GM23338 (cell line): ENCODE measurements around the gene MTA1. TPM values are rescaled to one million over a fixed set of nuclear protein-coding genes. Genes with fewer than 3 reads are reported as not detected.

Source experiments
- ATAC-seq: fragments of 200-7000 bp; cut with Tn5 transposase; 3 replicates; pipeline ENCODE4 v1.9.1; 2020
- DNase-seq: peaks from one replicate; pipeline ENCODE4 v3.0.0-alpha.2; 2015; ENCODE audit warnings: low spot score
- H2AFZ ChIP-seq: fragments of 200-600 bp; sonication (generic); 2 replicates; pipeline ENCODE4 v1.8.0; 2016; ENCODE audit warnings: antibody characterized with exemption, mild to moderate bottlenecking, moderate library complexity
- H3F3A ChIP-seq: fragments of 200-600 bp; sonication (generic); replicated peaks from 2 replicates; pipeline ENCODE4 v1.8.0; 2017; ENCODE audit warnings: antibody characterized with exemption, mixed run types, low read depth
- H3K27ac ChIP-seq: fragments of 200-600 bp; sonication (generic); 2 replicates; pipeline ENCODE4 v1.6.1; 2016; ENCODE audit warnings: low read depth
- H3K27me3 ChIP-seq: fragments of 200-600 bp; sonication (generic); 2 replicates; pipeline ENCODE4 v1.8.0; 2016; ENCODE audit warnings: mild to moderate bottlenecking, mixed run types, moderate library complexity; ENCODE audit not compliant: insufficient read depth
- H3K36me3 ChIP-seq: fragments of 200-600 bp; sonication (generic); 2 replicates; pipeline ENCODE4 v1.8.0; 2016; ENCODE audit warnings: mild to moderate bottlenecking; ENCODE audit not compliant: insufficient read depth
- H3K4me1 ChIP-seq: fragments of 200-600 bp; sonication (generic); 2 replicates; pipeline ENCODE4 v1.8.0; 2016; ENCODE audit warnings: mild to moderate bottlenecking, moderate library complexity; ENCODE audit not compliant: insufficient read depth
- H3K4me2 ChIP-seq: fragments of 200-600 bp; sonication (generic); 2 replicates; pipeline ENCODE4 v1.7.1; 2017; ENCODE audit warnings: mixed run types
- H3K4me3 ChIP-seq: fragments of 200-600 bp; sonication (generic); 2 replicates; pipeline ENCODE4 v1.6.1; 2016; ENCODE audit warnings: mixed run types
- H3K79me2 ChIP-seq: fragments of 200-600 bp; sonication (generic); replicated peaks from 2 replicates; pipeline ENCODE4 v1.8.0; 2017; ENCODE audit warnings: mild to moderate bottlenecking; ENCODE audit not compliant: insufficient read depth
- H3K9me2 ChIP-seq: fragments of 200-600 bp; sonication (generic); 2 replicates; pipeline ENCODE4 v1.8.0; 2017; ENCODE audit not compliant: insufficient read depth
- H4K20me1 ChIP-seq: fragments of 200-600 bp; sonication (generic); replicated peaks from 2 replicates; pipeline ENCODE4 v1.8.0; 2017; ENCODE audit warnings: mild to moderate bottlenecking; ENCODE audit not compliant: insufficient read depth
- H3K27ac Mint-ChIP-seq: 2 replicates; pipeline ENCODE4 v1.8.0; 2020; ENCODE audit warnings: inconsistent platforms, mild to moderate bottlenecking, moderate library complexity, mixed read lengths
- H3K27me3 Mint-ChIP-seq: 3 replicates; pipeline ENCODE4 v1.8.0; 2022; ENCODE audit warnings: low read depth, mild to moderate bottlenecking, moderate library complexity, mixed read lengths, inconsistent platforms; ENCODE audit not compliant: insufficient read depth, poor library complexity
- H3K36me3 Mint-ChIP-seq: 3 replicates; pipeline ENCODE4 v1.8.0; 2021; ENCODE audit warnings: low read depth, mild to moderate bottlenecking, inconsistent platforms, moderate library complexity, mixed read lengths
- H3K4me1 Mint-ChIP-seq: 3 replicates; pipeline ENCODE4 v1.8.0; 2020; ENCODE audit warnings: mild to moderate bottlenecking, inconsistent platforms, mixed read lengths
- H3K4me3 Mint-ChIP-seq: 3 replicates; pipeline ENCODE4 v1.8.0; 2021; ENCODE audit warnings: moderate library complexity, mild to moderate bottlenecking, inconsistent platforms, mixed read lengths
- H3K9me3 Mint-ChIP-seq: 3 replicates; pipeline ENCODE4 v1.8.0; 2020; ENCODE audit warnings: moderate library complexity, mild to moderate bottlenecking, inconsistent platforms, mixed read lengths
- STAT1 ChIP-seq: IDR thresholded peaks from one replicate; pipeline ENCODE4 v1.6.1; 2016; ENCODE audit warnings: antibody characterized with exemption; ENCODE audit not compliant: unreplicated experiment
- ZNF114 ChIP-seq: fragments of 250-450 bp; sonication (Bioruptor Pico); IDR thresholded peaks from 2 replicates; pipeline ENCODE4 v1.5.0; 2020; ENCODE audit warnings: mild to moderate bottlenecking, moderate library complexity
- ZNF462 ChIP-seq: fragments of 250-450 bp; sonication (Bioruptor Pico); IDR thresholded peaks from 2 replicates; pipeline ENCODE4 v1.5.0; 2020; ENCODE audit warnings: mild to moderate bottlenecking, moderate library complexity
- polyA plus RNA-seq: library from polyadenylated mRNA; unstranded; fragments of >200 nt; fragmentation: Nextera tagmentation; extraction: Ambion mirVana; gene quantifications from 2 replicates; pipeline ENCODE4 v1.2.1, GENCODE V29; 2016
- total RNA-seq: library from RNA; depleted of rRNA; stranded (reverse); fragments of >200 nt; shearing (Covaris generic); gene quantifications from 2 replicates; pipeline ENCODE4 v1.2.3, GENCODE V29; 2014
- TF ChIP-seq, protein P1 (sequence below): IDR thresholded peaks from one replicate; pipeline ENCODE4 v1.6.1; 2018; ENCODE audit warnings: antibody characterized with exemption; ENCODE audit not compliant: unreplicated experiment
- TF ChIP-seq, protein P2 (sequence below), 2 experiments: fragments of 200-600 bp in 1 of 2; sonication (generic) in 1 of 2; conservative IDR thresholded peaks; 2 replicates each; pipeline versions ENCODE4 v1.5.1 to v1.6.1; 2016 to 2017; ENCODE audit warnings: antibody characterized with exemption in 2 of 2, low read depth in 2 of 2, mild to moderate bottlenecking in 2 of 2, moderate library complexity in 1 of 2

Gene MTA1
- total and polyA plus RNA-seq, 2 experiments from 2014 or later, result 53.3 to 126 TPM

DNA sequence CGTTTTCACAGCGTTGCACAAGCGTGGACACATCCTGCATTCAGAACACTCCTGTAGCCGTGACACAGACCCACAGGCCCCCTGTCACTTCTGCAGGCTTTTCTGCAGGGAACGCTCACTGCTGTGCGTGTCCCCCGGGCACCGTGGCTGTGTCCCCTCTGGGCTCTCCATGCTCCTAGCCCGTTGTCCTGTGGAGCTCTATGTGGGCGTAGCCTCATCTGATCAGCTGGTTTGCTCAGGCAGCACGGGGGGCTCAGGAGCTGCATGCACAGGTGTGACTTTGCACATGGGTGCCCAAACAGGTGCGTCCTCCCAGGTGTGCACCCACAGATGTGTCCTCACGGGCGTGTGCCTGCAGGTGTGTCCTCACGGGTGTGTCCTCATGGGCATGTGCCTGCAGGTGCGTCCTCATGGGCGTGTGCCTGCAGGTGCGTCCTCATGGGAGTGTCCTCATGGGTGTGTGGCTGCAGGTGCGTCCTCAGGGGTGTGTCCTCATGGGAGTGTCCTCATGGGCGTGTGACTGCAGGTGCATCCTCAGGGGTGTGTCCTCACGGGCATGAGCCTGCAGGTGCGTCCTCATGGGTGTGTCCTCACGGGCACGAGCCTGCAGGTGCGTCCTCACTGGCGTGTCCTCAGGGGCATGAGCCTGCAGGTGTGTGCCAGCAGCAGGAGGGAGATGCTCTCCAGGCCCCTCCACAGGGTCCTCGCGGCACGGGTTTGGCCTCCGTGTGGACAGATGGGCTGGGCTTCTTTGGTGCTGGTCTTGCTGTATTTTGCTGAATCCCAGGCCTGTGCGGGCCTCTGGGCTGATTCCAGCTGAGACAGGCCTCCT, 17.5 kb downstream of the MTA1 start:
- Mint-ChIP-seq H3K27ac (no peak overlapping the region; the same call in 1 of the 2 replicates), H3K36me3 (peaks cover 10% of the 10 kb centered on the region), H3K4me3 (no peak overlapping the region), H3K4me1 (peaks cover 17% of the 10 kb centered on the region), H3K27me3 (no peaks in the 10 kb centered on the region), H3K9me3 (no peaks in the 10 kb centered on the region)
- Histone ChIP-seq H3F3A (0 out of 2 replicates have a peak, but pooled peaks cover 2% of the 10 kb centered on the region), H3K4me1 (0 out of 2 replicates have a peak, but pooled peaks cover 3% of the 10 kb centered on the region), H3K4me3 (no peak overlapping the region), H3K27ac (no peak overlapping the region), H2AFZ (no peak overlapping the region), H3K27me3 (no peaks in the 10 kb centered on the region), H3K4me2 (no peak overlapping the region), H3K9me2 (no peaks in the 10 kb centered on the region), H3K36me3 (no peaks in the 10 kb centered on the region), H4K20me1 (peaks cover 44% of the 10 kb centered on the region), H3K79me2 (peaks cover 61% of the 10 kb centered on the region)
- DNase-seq, result no peak
- ATAC-seq, result no peak
- TF ChIP-seq STAT1, result no peak
- TF ChIP-seq ZNF462 (CRISPR knock-in tag), result no peak
- TF ChIP-seq, protein P1, sequence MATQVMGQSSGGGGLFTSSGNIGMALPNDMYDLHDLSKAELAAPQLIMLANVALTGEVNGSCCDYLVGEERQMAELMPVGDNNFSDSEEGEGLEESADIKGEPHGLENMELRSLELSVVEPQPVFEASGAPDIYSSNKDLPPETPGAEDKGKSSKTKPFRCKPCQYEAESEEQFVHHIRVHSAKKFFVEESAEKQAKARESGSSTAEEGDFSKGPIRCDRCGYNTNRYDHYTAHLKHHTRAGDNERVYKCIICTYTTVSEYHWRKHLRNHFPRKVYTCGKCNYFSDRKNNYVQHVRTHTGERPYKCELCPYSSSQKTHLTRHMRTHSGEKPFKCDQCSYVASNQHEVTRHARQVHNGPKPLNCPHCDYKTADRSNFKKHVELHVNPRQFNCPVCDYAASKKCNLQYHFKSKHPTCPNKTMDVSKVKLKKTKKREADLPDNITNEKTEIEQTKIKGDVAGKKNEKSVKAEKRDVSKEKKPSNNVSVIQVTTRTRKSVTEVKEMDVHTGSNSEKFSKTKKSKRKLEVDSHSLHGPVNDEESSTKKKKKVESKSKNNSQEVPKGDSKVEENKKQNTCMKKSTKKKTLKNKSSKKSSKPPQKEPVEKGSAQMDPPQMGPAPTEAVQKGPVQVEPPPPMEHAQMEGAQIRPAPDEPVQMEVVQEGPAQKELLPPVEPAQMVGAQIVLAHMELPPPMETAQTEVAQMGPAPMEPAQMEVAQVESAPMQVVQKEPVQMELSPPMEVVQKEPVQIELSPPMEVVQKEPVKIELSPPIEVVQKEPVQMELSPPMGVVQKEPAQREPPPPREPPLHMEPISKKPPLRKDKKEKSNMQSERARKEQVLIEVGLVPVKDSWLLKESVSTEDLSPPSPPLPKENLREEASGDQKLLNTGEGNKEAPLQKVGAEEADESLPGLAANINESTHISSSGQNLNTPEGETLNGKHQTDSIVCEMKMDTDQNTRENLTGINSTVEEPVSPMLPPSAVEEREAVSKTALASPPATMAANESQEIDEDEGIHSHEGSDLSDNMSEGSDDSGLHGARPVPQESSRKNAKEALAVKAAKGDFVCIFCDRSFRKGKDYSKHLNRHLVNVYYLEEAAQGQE, result no peak
- TF ChIP-seq, protein P2, sequence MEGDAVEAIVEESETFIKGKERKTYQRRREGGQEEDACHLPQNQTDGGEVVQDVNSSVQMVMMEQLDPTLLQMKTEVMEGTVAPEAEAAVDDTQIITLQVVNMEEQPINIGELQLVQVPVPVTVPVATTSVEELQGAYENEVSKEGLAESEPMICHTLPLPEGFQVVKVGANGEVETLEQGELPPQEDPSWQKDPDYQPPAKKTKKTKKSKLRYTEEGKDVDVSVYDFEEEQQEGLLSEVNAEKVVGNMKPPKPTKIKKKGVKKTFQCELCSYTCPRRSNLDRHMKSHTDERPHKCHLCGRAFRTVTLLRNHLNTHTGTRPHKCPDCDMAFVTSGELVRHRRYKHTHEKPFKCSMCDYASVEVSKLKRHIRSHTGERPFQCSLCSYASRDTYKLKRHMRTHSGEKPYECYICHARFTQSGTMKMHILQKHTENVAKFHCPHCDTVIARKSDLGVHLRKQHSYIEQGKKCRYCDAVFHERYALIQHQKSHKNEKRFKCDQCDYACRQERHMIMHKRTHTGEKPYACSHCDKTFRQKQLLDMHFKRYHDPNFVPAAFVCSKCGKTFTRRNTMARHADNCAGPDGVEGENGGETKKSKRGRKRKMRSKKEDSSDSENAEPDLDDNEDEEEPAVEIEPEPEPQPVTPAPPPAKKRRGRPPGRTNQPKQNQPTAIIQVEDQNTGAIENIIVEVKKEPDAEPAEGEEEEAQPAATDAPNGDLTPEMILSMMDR (conservative IDR thresholded peaks at IDR 0.05; ENCODE audit: low read depth in 2 of 2), result no peak
- no peak for TF ChIP-seq ZNF114 (CRISPR knock-in tag)
